Measurements from ENCODE around the gene NDUFA7. TPM values are rescaled to one million over a fixed set of nuclear protein-coding genes. Genes with fewer than 3 reads are reported as not detected.
"Not testable (repeated sequence)": the region's sequence is repeated elsewhere in the genome, so short reads cannot be mapped to it uniquely, and the experiment has no call there.

The NDUFA7 gene
- total RNA-seq, 1 experiment from 2014 or later: 29.0 TPM

- in situ Hi-C loops (cut with HindIII; ENCODE audit: low pct_unique_long_range_greater_than_20kb, low sequenced_read_pairs): no loop called here
- no peak for DNase-seq (ENCODE audit: low read depth)
These were observed 14.7 kb downstream of the NDUFA7 start for GRCh38 chr19:8306235-8307054.

GRCh38 chr19:8305798-8306197 lies 15.4 kb downstream of the NDUFA7 start:
- DNase-seq (ENCODE audit: low read depth): no peak
- in situ Hi-C loops (cut with HindIII; ENCODE audit: low pct_unique_long_range_greater_than_20kb, low sequenced_read_pairs): no loop called here

DNA sequence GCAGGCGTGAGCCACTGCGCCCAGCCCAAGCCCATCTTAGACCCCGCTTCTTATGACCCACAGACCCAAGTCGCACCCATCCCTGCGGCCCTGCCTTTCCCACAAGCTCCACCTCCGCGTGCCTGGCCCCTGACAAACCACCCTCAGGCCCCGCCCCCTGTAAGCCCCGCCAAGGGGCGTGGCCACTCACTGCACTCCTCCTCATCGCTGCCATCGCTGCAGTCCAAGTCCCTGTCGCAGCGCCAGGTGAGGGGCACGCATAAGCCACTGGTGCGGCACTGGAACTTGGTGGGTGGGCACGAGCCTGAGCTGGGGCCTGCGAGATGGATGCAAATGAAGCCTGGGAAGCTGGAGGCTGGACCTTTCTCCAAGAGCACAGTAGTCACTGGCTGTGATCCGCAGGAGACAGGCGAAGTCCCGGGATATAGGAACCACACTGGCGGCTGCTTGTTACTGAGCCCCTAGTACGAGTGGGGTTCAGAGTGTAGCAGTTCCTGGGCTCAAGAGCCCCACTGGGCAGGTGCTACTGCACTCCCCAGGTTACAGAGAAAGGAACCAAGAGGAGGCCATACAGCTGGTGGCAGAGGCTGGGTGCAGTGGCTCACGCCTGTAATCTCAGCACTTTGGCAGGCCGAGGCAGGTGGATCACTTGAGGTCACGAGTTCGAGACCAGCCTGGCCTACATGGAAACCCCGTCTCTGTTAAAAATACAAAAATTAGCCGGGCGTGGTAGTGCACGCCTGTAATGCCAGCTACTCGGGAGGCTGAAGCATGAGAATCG lies 16.1 kb downstream of the NDUFA7 start:
- in situ Hi-C loops (cut with HindIII; ENCODE audit: low pct_unique_long_range_greater_than_20kb, low sequenced_read_pairs): no loop called here
- peak; percentile 38 for DNase-seq (ENCODE audit: low read depth)

GRCh38 chr19:8302734-8303133 lies 18.4 kb downstream of the NDUFA7 start:
- no peak for DNase-seq (ENCODE audit: low read depth)
- in situ Hi-C loops (cut with HindIII; ENCODE audit: low pct_unique_long_range_greater_than_20kb, low sequenced_read_pairs): no loop called here

DNA sequence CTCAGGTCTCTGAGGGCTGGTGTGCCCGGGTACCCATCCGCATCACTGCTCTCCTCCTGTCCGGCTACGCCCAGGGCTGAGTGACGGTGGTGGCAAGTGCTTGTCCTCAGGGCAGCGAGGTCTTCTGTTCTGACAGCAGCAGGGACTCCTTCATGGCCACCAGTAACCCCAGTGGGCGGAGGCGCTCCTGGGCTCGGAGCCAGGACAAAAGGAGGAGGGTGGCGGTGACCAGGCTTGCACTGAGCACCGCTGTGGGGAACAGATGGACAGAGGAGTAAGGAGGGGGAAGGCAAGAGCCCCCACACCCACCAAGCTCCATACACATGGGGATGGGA lies 18.9 kb downstream of the NDUFA7 start:
- no peak for DNase-seq (ENCODE audit: low read depth)
- in situ Hi-C loops (cut with HindIII; ENCODE audit: low pct_unique_long_range_greater_than_20kb, low sequenced_read_pairs): no loop called here

DNA sequence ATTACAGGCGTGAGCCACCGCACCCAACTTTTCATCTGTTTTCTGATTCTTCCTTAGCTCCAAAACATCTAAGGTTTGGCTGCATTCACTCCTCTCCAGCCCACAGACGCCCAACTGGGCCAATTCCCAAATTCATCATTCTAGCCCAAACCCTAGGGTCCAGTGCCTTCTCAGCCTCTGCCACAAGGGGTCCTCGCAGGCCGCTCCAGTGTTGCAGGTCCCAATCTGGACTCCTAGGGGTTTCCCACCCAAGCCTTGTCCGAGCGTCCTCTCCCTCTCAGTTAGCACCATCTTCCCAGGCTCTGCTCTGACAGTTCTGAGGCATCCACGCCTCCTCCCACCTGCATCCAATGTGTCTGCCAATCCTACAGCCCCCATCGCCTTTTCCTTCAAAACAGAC lies 29.8 kb downstream of the NDUFA7 start:
- in situ Hi-C loops (cut with HindIII; ENCODE audit: low pct_unique_long_range_greater_than_20kb, low sequenced_read_pairs); DNase-seq (ENCODE audit: low read depth): not testable (repeated sequence)

DNA sequence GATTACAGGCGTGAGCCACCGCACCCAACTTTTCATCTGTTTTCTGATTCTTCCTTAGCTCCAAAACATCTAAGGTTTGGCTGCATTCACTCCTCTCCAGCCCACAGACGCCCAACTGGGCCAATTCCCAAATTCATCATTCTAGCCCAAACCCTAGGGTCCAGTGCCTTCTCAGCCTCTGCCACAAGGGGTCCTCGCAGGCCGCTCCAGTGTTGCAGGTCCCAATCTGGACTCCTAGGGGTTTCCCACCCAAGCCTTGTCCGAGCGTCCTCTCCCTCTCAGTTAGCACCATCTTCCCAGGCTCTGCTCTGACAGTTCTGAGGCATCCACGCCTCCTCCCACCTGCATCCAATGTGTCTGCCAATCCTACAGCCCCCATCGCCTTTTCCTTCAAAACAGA lies 44.7 kb downstream of the NDUFA7 start:
- DNase-seq (ENCODE audit: low read depth); in situ Hi-C loops (cut with HindIII; ENCODE audit: low pct_unique_long_range_greater_than_20kb, low sequenced_read_pairs): not testable (repeated sequence)

DNA sequence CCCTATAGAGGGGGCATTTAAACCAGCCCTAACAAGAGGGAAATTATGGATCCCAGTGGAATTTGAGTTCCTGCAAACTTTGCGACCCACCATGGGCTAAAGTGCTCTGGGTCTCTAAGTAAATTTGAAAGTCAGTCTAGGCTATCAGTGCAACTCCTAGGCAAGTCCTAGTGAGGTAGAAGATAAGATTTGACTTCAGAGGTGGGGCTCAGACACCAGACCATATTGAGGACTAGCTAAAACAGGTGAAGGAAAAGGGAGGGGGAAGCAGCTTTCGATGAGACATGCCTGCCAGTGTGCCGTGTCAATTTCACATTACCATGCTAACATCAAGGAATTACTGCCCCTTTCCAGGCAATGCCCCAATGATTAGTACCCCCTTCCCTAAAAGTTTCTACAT lies 51.5 kb downstream of the NDUFA7 start:
- in situ Hi-C loops (cut with HindIII; ENCODE audit: low pct_unique_long_range_greater_than_20kb, low sequenced_read_pairs): no loop called here
- no peak for DNase-seq (ENCODE audit: low read depth)

- DNase-seq (ENCODE audit: low read depth): no peak
- in situ Hi-C loops (cut with HindIII; ENCODE audit: low pct_unique_long_range_greater_than_20kb, low sequenced_read_pairs): no loop called here
These were observed 55.3 kb downstream of the NDUFA7 start for GRCh38 chr19:8265872-8266271.

- in situ Hi-C loops (cut with HindIII; ENCODE audit: low pct_unique_long_range_greater_than_20kb, low sequenced_read_pairs); DNase-seq (ENCODE audit: low read depth): not testable (repeated sequence)
These were observed 56.9 kb downstream of the NDUFA7 start for GRCh38 chr19:8264248-8264647.

DNA sequence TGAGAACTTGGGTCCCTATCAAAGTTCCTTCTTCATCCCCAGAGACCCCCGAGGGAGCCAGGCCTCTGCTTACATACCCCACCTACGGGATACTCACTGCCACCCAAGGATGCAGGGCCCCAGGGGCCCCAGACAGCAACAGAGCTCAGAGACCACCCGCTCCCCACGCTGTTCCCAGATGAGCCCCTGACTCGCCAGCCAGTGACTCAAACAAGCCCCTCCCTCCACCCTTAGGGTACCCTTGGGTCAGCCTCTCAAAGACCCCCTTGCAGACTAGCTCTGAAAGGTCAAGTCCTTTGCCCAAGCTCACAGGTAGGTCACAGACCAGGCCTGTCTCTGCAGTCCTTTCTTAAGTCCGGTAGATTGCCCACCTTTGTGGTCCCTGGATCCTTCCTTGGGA lies 58.7 kb downstream of the NDUFA7 start:
- DNase-seq (ENCODE audit: low read depth): no peak
- in situ Hi-C loops (cut with HindIII; ENCODE audit: low pct_unique_long_range_greater_than_20kb, low sequenced_read_pairs): no loop called here

DNA sequence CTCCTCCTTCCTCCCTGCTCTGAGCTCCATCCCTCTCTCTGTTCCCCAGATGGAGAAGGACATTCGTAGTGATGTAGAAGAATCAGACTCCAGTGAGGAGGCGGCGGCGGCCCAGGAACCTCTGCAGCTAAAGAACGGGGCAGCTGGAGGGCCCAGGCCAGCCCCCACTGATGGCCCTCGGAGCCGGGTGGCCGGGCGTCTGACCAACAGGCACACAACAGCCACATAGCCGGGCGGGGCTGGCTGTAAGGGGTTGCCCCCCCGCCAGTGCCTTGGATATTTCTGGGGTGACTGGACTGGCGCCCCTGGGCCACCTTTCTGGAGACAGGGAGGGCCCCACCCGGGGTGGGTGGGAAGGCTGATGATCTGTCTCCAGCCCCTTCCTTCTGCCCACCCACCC lies 59.3 kb downstream of the NDUFA7 start:
- in situ Hi-C loops (cut with HindIII; ENCODE audit: low pct_unique_long_range_greater_than_20kb, low sequenced_read_pairs): no loop called here
- no peak for DNase-seq (ENCODE audit: low read depth)

- in situ Hi-C loops (cut with HindIII; ENCODE audit: low pct_unique_long_range_greater_than_20kb, low sequenced_read_pairs): no loop called here
- DNase-seq (ENCODE audit: low read depth): no peak
These were observed 59.8 kb downstream of the NDUFA7 start for GRCh38 chr19:8261347-8261746.

Other genes starting within 250 kb of the NDUFA7 start
- not detected in 2 replicates for gene FBN3, start 171.8 kb downstream of the NDUFA7 start, total RNA-seq (2014; rRNA removed; shearing (Covaris generic); ENCODE audit: low replicate concordance)
- gene CERS4, start 112.0 kb downstream of the NDUFA7 start, total RNA-seq (2014; rRNA removed; shearing (Covaris generic); ENCODE audit: low replicate concordance): 1.8 and 4.4 TPM in 2 replicates
- gene CD320, start 13.0 kb downstream of the NDUFA7 start, total RNA-seq (2014; rRNA removed; shearing (Covaris generic); ENCODE audit: low replicate concordance): 53.4 and 70.5 TPM in 2 replicates
- gene RPS28, start 121 bp upstream of the NDUFA7 start, total RNA-seq (2014; rRNA removed; shearing (Covaris generic); ENCODE audit: low replicate concordance): 303 and 373 TPM in 2 replicates
- 5.3 and 5.6 TPM in 2 replicates for gene KANK3, start 21.9 kb upstream of the NDUFA7 start, total RNA-seq (2014; rRNA removed; shearing (Covaris generic); ENCODE audit: low replicate concordance)
- 27.5 and 27.8 TPM in 2 replicates for gene ANGPTL4, start 42.8 kb upstream of the NDUFA7 start, total RNA-seq (2014; rRNA removed; shearing (Covaris generic); ENCODE audit: low replicate concordance)
- gene RAB11B, start 69.0 kb upstream of the NDUFA7 start, total RNA-seq (2014; rRNA removed; shearing (Covaris generic); ENCODE audit: low replicate concordance): 14.4 and 21.3 TPM in 2 replicates
- 47.5 and 58.4 TPM in 2 replicates for gene MARCHF2, start 91.9 kb upstream of the NDUFA7 start, total RNA-seq (2014; rRNA removed; shearing (Covaris generic); ENCODE audit: low replicate concordance)
- 55.7 and 66.6 TPM in 2 replicates for gene HNRNPM, start 123.6 kb upstream of the NDUFA7 start, total RNA-seq (2014; rRNA removed; shearing (Covaris generic); ENCODE audit: low replicate concordance)
- not detected in 2 replicates for gene PRAM1, start 181.3 kb upstream of the NDUFA7 start, total RNA-seq (2014; rRNA removed; shearing (Covaris generic); ENCODE audit: low replicate concordance)
- 0.81 TPM in 1 of 2 replicates, not detected in the other for gene ZNF414, start 192.8 kb upstream of the NDUFA7 start, total RNA-seq (2014; rRNA removed; shearing (Covaris generic); ENCODE audit: low replicate concordance)